Neuronal stem cell (in vitro differentiated cells): ENCODE data around the gene CCN5.
A peak's percentile ranks its signal among the peaks of the same experiment; 100 is the strongest.

Experiments used
- DNase-seq: peaks from one replicate; pipeline ENCODE4 v3.0.0-alpha.2; 2013; ENCODE audit warnings: low spot score
- H2AFZ ChIP-seq: one replicate; pipeline ENCODE4 v1.6.1; 2013; ENCODE audit warnings: mild to moderate bottlenecking, low read length, inconsistent platforms
- H2AK5ac ChIP-seq: 2 replicates; pipeline ENCODE4 v1.6.1; 2013; ENCODE audit warnings: low read depth, mild to moderate bottlenecking, inconsistent platforms, low read length, moderate library complexity, mixed read lengths
- H2BK120ac ChIP-seq: 2 replicates; pipeline ENCODE4 v1.6.1; 2013; ENCODE audit warnings: low read depth, mild to moderate bottlenecking, inconsistent platforms, low read length, moderate library complexity, mixed read lengths
- H2BK12ac ChIP-seq: one replicate; pipeline ENCODE4 v1.6.1; 2013; ENCODE audit warnings: low read length, inconsistent platforms
- H2BK15ac ChIP-seq: 2 replicates; pipeline ENCODE4 v1.6.1; 2013; ENCODE audit warnings: mild to moderate bottlenecking, low read length, inconsistent platforms, mixed read lengths
- H2BK5ac ChIP-seq: one replicate; pipeline ENCODE4 v1.6.1; 2013; ENCODE audit warnings: inconsistent platforms, mild to moderate bottlenecking, low read length, moderate library complexity
- H3K14ac ChIP-seq: one replicate; pipeline ENCODE4 v1.6.1; 2013; ENCODE audit warnings: low read length, inconsistent platforms
- H3K18ac ChIP-seq: 2 replicates; pipeline ENCODE4 v1.6.1; 2013; ENCODE audit warnings: low read length, inconsistent platforms
- H3K23ac ChIP-seq: 2 replicates; pipeline ENCODE4 v1.6.1; 2013; ENCODE audit warnings: low read depth, mild to moderate bottlenecking, mixed read lengths, low read length, inconsistent platforms; ENCODE audit not compliant: poor library complexity
- H3K27ac ChIP-seq: replicated peaks from 3 replicates; pipeline ENCODE4 v1.5.1; 2013; ENCODE audit warnings: low read length, inconsistent platforms
- H3K27me3 ChIP-seq, 3 experiments: 2 replicates each; pipeline ENCODE4 v1.6.1; 2013; ENCODE audit warnings: low read length in 3 of 3, mild to moderate bottlenecking in 2 of 3, inconsistent platforms in 1 of 3, low read depth in 1 of 3, mixed read lengths in 1 of 3, moderate library complexity in 1 of 3; ENCODE audit not compliant: control insufficient read depth in 3 of 3, insufficient read depth in 3 of 3
- H3K36me3 ChIP-seq, 2 donors: replicated peaks in 1 of 2; 2 replicates each; pipeline ENCODE4 v1.6.1; 2013; ENCODE audit warnings: low read length in 2 of 2; ENCODE audit not compliant: control insufficient read depth in 2 of 2, insufficient read depth in 2 of 2
- H3K4ac ChIP-seq: 2 replicates; pipeline ENCODE4 v1.6.1; 2013; ENCODE audit warnings: inconsistent platforms, mild to moderate bottlenecking, low read length, moderate library complexity
- H3K4me1 ChIP-seq, 2 donors: 1 replicate in 1 of 2; 2 replicates in 1 of 2; pipeline ENCODE4 v1.6.1; 2013; ENCODE audit warnings: low read length in 2 of 2, low read depth in 1 of 2; ENCODE audit not compliant: control insufficient read depth in 2 of 2, insufficient read depth in 1 of 2
- H3K4me2 ChIP-seq: one replicate; pipeline ENCODE4 v1.6.1; 2013; ENCODE audit warnings: mild to moderate bottlenecking, low read length, inconsistent platforms; ENCODE audit not compliant: insufficient read depth, poor library complexity, severe bottlenecking
- H3K4me3 ChIP-seq, 2 donors: 2 replicates each; pipeline ENCODE4 v1.5.1; 2013; ENCODE audit warnings: low read length in 2 of 2, mild to moderate bottlenecking in 2 of 2, inconsistent platforms in 1 of 2, moderate library complexity in 1 of 2
- H3K79me1 ChIP-seq: one replicate; pipeline ENCODE4 v1.6.1; 2013; ENCODE audit warnings: low read depth, mild to moderate bottlenecking, inconsistent platforms, low read length, moderate library complexity
- H3K9ac ChIP-seq: one replicate; pipeline ENCODE4 v1.6.1; 2013; ENCODE audit warnings: mild to moderate bottlenecking, low read depth, low read length, inconsistent platforms; ENCODE audit not compliant: poor library complexity
- H3K9me3 ChIP-seq, 2 donors: replicated peaks in 1 of 2; 2 replicates each; pipeline versions ENCODE3 to v1.6.1; 2013; ENCODE audit warnings: low read length in 2 of 2, mild to moderate bottlenecking in 2 of 2, inconsistent platforms in 1 of 2, low read depth in 1 of 2, mixed read lengths in 1 of 2, moderate library complexity in 1 of 2; ENCODE audit not compliant: control insufficient read depth in 2 of 2, insufficient read depth in 1 of 2
- H4K8ac ChIP-seq: one replicate; pipeline ENCODE4 v1.6.1; 2013; ENCODE audit warnings: low read depth, mild to moderate bottlenecking, inconsistent platforms, low read length, moderate library complexity
- H4K91ac ChIP-seq: one replicate; pipeline ENCODE4 v1.6.1; 2013; ENCODE audit warnings: low read length, low read depth, mild to moderate bottlenecking, inconsistent platforms; ENCODE audit not compliant: poor library complexity
- WGBS, 2 donors: extraction: QIAGEN DNeasy Blood & Tissue Kit; methylation state at CpG; one replicate each; pipeline ENCODE4 v1.1.7; 2013; ENCODE audit warnings: missing lambda C conversion rate in 2 of 2, mixed read lengths in 1 of 2; ENCODE audit not compliant: insufficient read length in 2 of 2, insufficient replicate concordance in 1 of 2; ENCODE audit errors: extremely low coverage in 2 of 2; 5-methylcytosine and 5-hydroxymethylcytosine counted together

CCN5 gene

DNA sequence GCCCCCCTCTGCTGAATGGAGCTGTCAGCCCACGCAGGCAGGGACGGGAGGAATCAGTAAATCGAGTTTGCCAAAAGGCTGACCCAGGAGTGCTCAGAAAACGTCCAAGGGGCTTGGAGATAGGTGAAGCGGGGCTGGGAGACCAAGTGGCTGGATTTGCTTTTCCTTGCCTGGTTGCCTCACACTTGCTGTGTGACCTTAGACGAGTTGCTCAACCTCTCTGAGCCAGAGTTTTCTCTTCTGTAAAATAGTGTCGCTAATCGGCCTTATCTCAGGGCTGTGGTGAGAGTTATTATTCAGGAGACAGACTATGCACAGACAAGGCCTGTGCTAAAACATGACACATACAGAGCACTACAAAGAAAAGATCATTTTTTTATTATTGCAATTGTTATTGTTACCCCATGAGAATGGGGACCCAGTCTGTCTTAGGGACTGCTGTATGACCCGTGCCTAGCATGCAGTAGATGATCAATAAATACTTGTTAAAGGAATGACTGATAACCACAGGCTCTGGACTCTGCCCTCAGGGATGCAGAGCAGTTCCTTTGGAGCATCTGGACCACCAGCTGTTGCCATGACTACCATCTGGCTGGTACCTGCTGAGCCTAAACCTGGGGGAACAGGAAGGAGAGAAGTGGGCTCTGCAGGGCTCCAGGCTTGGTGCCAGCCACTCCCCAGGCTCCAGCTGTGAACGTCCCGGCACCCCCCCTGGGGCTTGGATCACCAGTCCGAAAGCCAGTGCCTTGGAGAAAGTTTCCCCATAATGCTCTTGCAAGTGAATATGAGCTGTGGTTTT, 31.4 kb downstream of the CCN5 start:
- Histone ChIP-seq H3K27me3 (peaks cover 4 to 72% (median 22%) of the 10 kb centered on the region in 3 experiments), H3K27ac (no peak overlapping the region), H3K14ac (no peak overlapping the region), H2AFZ (peak overlapping the region; percentile 93), H3K18ac (peak overlapping the region; percentile 73), H2BK15ac (peak overlapping the region; percentile 73), H4K8ac (no peak overlapping the region), H3K4me3 (peak overlapping the region; percentile 30 to 64), H3K9me3 (no peaks in the 10 kb centered on the region), H3K23ac (no peak overlapping the region), H3K4me1 (peaks cover 0 to 2% of the 10 kb centered on the region in 2 donors), H2BK12ac (peak overlapping the region; percentile 12), H3K79me1 (no peaks in the 10 kb centered on the region), H2BK120ac (no peak overlapping the region), H4K91ac (no peak overlapping the region), H3K9ac (peak overlapping the region; percentile 38), H3K36me3 (no peaks in the 10 kb centered on the region), H3K4me2 (peak overlapping the region; percentile 68), H2BK5ac (no peak overlapping the region), H3K4ac (no peak overlapping the region), H2AK5ac (peak overlapping the region; percentile 30)
- no peak for DNase-seq
- WGBS, 2 donors: no CpG with 5 or more reads among the region's 12 CpGs

DNA sequence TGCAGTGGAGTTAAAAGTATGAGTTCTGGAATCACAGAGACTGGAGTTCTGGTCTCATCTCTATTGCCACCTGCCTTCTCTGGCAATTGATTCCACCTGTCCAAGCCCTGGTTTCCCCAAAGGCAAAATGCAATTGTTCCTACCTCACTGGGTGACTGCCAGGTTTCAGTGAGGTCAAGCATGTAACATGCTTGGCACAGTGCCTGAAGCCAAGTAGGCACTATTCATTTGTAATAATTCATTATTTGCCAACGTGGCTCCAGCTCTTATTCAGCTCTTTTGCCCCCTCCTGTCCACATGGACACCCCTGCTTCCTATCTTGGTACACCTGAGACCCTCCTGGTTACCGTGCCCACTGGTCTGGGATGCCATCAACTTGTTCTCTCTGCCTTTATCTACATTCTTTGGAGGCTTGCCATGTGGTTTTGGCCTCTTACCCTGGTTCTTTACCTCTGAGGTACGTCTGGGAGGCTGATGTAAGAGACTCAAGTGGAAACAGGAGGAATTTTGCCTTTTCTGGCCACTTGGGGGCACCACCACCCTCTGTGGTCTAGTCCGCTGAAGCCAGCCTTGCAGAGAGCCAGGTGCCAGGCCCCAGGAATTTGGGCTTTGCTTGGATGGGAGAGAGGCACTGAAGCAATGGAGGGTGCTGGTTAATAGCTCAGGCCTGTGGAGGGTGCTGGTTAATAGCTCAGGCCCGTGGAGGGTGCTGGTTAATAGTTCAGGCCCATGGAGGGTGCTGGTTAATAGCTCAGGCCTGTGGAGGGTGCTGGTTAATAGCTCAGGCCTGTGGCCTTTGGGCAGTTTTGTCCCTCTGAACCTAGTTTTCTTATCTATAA, 32.2 kb downstream of the CCN5 start:
- Histone ChIP-seq H3K4me2 (no peak overlapping the region), H3K27ac (no peak overlapping the region), H3K9me3 (no peaks in the 10 kb centered on the region), H2AK5ac (no peak overlapping the region), H3K36me3 (no peaks in the 10 kb centered on the region), H2BK120ac (no peak overlapping the region), H3K27me3 (peaks cover 4 to 64% (median 22%) of the 10 kb centered on the region in 3 experiments), H2BK5ac (no peak overlapping the region), H3K9ac (no peak overlapping the region), H3K14ac (no peak overlapping the region), H3K4me1 (peaks cover 0 to 4% of the 10 kb centered on the region in 2 donors), H4K8ac (no peak overlapping the region), H3K4ac (no peak overlapping the region), H2AFZ (no peak overlapping the region), H2BK15ac (no peak overlapping the region), H4K91ac (no peak overlapping the region), H2BK12ac (no peak overlapping the region), H3K79me1 (no peaks in the 10 kb centered on the region), H3K4me3 (no peak overlapping the region), H3K18ac (no peak overlapping the region), H3K23ac (no peak overlapping the region)
- WGBS, 2 donors: no CpG with 5 or more reads among the region's 5 CpGs
- peak; percentile 73 for DNase-seq

DNA sequence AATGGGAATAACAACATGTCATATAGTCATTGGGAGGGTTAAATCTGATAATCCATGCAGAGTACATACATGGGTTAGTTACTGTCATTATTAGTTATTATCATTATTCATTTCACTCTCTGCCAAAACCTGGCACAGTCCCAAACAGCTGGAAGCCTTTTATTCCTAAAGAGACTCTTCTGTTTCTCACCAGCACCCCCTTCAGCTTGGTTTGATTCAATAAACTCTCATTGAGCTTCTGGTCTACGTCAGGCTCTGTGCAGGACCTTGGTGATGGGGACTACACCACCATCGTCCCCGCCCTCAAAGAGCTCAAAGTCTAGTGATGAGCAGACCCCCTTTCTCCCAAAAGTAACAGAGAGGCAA, 32.8 kb downstream of the CCN5 start:
- no peak overlapping the region for H3K4me2 ChIP-seq
- H2BK120ac ChIP-seq: no peak overlapping the region
- H2AFZ ChIP-seq: no peak overlapping the region
- H3K14ac ChIP-seq: no peak overlapping the region
- no peaks in the 10 kb centered on the region for H3K9me3 ChIP-seq
- H3K36me3 ChIP-seq: no peaks in the 10 kb centered on the region
- no peaks in the 10 kb centered on the region for H3K79me1 ChIP-seq
- peaks cover 0 to 4% of the 10 kb centered on the region in 2 donors for H3K4me1 ChIP-seq
- no peak overlapping the region for H2AK5ac ChIP-seq
- no peak overlapping the region for H3K4ac ChIP-seq
- peaks cover 4 to 58% (median 22%) of the 10 kb centered on the region in 3 experiments for H3K27me3 ChIP-seq
- no peak overlapping the region for H2BK15ac ChIP-seq
- H3K23ac ChIP-seq: no peak overlapping the region
- no peak overlapping the region for H4K91ac ChIP-seq
- H3K4me3 ChIP-seq: no peak overlapping the region
- DNase-seq: no peak
- no peak overlapping the region for H2BK5ac ChIP-seq
- no peak overlapping the region for H2BK12ac ChIP-seq
- no CpG with 5 or more reads among the region's 3 CpGs for WGBS, 2 donors
- H3K9ac ChIP-seq: no peak overlapping the region
- H4K8ac ChIP-seq: no peak overlapping the region
- H3K27ac ChIP-seq: no peak overlapping the region
- H3K18ac ChIP-seq: no peak overlapping the region
